Measurements from ENCODE around the gene TACR3. TPM values are rescaled to one million over a fixed set of nuclear protein-coding genes. Genes with fewer than 3 reads are reported as not detected.
"Not testable (repeated sequence)": the region's sequence is repeated elsewhere in the genome, so short reads cannot be mapped to it uniquely, and the experiment has no call there.

TACR3 gene, protein sequence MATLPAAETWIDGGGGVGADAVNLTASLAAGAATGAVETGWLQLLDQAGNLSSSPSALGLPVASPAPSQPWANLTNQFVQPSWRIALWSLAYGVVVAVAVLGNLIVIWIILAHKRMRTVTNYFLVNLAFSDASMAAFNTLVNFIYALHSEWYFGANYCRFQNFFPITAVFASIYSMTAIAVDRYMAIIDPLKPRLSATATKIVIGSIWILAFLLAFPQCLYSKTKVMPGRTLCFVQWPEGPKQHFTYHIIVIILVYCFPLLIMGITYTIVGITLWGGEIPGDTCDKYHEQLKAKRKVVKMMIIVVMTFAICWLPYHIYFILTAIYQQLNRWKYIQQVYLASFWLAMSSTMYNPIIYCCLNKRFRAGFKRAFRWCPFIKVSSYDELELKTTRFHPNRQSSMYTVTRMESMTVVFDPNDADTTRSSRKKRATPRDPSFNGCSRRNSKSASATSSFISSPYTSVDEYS
- total RNA-seq (2012; rRNA removed) = under 0.01 TPM in 1 of 2 replicates, not detected in the other

DNA sequence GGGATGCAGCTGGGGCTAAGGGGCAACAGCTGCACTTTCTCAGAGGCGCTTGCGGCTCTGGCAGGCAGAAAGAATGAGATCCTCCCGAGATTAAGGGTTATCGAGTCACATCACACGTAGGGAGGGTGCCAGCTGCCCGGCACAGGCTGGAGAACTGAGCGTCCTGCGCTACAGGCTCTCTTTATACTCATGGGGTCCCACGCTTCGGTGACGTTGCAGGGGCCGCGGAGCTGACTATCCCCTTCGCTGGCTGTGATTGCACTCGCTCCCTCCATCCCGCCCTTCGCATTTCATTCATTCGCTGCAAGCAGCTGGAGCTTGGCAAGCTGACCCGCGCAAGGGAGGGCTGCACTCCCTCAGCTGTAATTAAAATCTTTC is at the start of gene TACR3:
Gene TACR3, minus strand, starts transcription at position 156 of the 378 bp plus-strand sequence. CDS start 310 bp downstream, outside the sequence.
- Histone ChIP-seq H3K4me3 (ENCODE audit: low read length) (peak within 1 kb of the TSS; percentile 70), H3K27me3 (ENCODE audit: control insufficient read depth, insufficient read depth, low read length) (peaks cover 5% of the 10 kb centered on the region), H3K9me3 (replicated peaks; ENCODE audit: low read length) (no peaks in the 10 kb centered on the region), H3K36me3 (ENCODE audit: insufficient read depth, low read length) (no peaks in the 10 kb centered on the region), H3K4me2 (ENCODE audit: low read length) (peak within 1 kb of the TSS; percentile 92), H3K4me1 (ENCODE audit: control insufficient read depth, insufficient read depth, low read length) (no peaks in the 10 kb centered on the region), H3K9ac (ENCODE audit: low read depth, low read length) (no peak within 1 kb of the TSS)

DNA sequence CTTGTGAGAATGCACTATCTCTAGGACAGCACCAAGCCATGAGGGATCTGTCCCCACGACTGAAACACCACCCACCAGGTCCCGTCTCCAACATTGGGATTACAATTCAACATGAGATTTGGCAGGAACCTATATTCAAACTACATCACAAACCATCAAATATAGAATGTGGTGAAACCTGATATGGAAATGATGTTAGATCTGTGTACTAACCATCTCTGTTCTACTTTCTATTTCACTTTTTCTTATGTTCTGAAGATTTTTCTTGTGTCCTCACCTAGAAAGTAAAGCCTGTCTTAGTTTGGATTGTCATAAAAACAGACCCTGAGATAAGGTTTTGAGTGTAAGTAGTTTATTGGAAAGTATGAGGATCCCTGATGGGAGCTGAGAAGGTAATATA is 37.8 kb upstream of the TACR3 start:
- Histone ChIP-seq H3K36me3 (ENCODE audit: insufficient read depth, low read length) (no peaks in the 10 kb centered on the region), H3K9me3 (replicated peaks; ENCODE audit: low read length) (no peaks in the 10 kb centered on the region)

GRCh38 chr4:103756741-103757140 is 37.0 kb upstream of the TACR3 start:
- Histone ChIP-seq H3K9me3 (replicated peaks; ENCODE audit: low read length) (no peaks in the 10 kb centered on the region), H3K4me3 (ENCODE audit: low read length) (no peak overlapping the region), H3K9ac (ENCODE audit: low read depth, low read length) (no peak overlapping the region), H3K36me3 (ENCODE audit: insufficient read depth, low read length) (no peaks in the 10 kb centered on the region), H3K4me2 (ENCODE audit: low read length) (no peak overlapping the region), H3K27me3 (ENCODE audit: control insufficient read depth, insufficient read depth, low read length) (no peaks in the 10 kb centered on the region), H3K4me1 (ENCODE audit: control insufficient read depth, insufficient read depth, low read length) (peaks cover 9% of the 10 kb centered on the region)

More for the DNA sequence above, 37.8 kb upstream of the TACR3 start:
- Histone ChIP-seq H3K4me3 (ENCODE audit: low read length) (no peak overlapping the region), H3K4me1 (ENCODE audit: control insufficient read depth, insufficient read depth, low read length) (peaks cover 9% of the 10 kb centered on the region), H3K4me2 (ENCODE audit: low read length) (no peak overlapping the region), H3K9ac (ENCODE audit: low read depth, low read length) (no peak overlapping the region), H3K27me3 (ENCODE audit: control insufficient read depth, insufficient read depth, low read length) (no peaks in the 10 kb centered on the region)

- Histone ChIP-seq H3K4me1 (ENCODE audit: control insufficient read depth, insufficient read depth, low read length) (peaks cover 9% of the 10 kb centered on the region), H3K9me3 (replicated peaks; ENCODE audit: low read length) (no peaks in the 10 kb centered on the region), H3K27me3 (ENCODE audit: control insufficient read depth, insufficient read depth, low read length) (no peaks in the 10 kb centered on the region), H3K4me2 (ENCODE audit: low read length) (no peak overlapping the region), H3K4me3 (ENCODE audit: low read length) (no peak overlapping the region), H3K9ac (ENCODE audit: low read depth, low read length) (no peak overlapping the region), H3K36me3 (ENCODE audit: insufficient read depth, low read length) (no peaks in the 10 kb centered on the region)
Measured at GRCh38 chr4:103754844-103755243, 35.1 kb upstream of the TACR3 start.

- H3K4me2 ChIP-seq (ENCODE audit: low read length) = no peak overlapping the region
- no peaks in the 10 kb centered on the region for H3K9me3 ChIP-seq (replicated peaks; ENCODE audit: low read length)
- peaks cover 13% of the 10 kb centered on the region for H3K4me1 ChIP-seq (ENCODE audit: control insufficient read depth, insufficient read depth, low read length)
- H3K36me3 ChIP-seq (ENCODE audit: insufficient read depth, low read length) = no peaks in the 10 kb centered on the region
- no peak overlapping the region for H3K9ac ChIP-seq (ENCODE audit: low read depth, low read length)
- H3K27me3 ChIP-seq (ENCODE audit: control insufficient read depth, insufficient read depth, low read length) = no peaks in the 10 kb centered on the region
- no peak overlapping the region for H3K4me3 ChIP-seq (ENCODE audit: low read length)
Measured at GRCh38 chr4:103753868-103754653, 34.3 kb upstream of the TACR3 start.

DNA sequence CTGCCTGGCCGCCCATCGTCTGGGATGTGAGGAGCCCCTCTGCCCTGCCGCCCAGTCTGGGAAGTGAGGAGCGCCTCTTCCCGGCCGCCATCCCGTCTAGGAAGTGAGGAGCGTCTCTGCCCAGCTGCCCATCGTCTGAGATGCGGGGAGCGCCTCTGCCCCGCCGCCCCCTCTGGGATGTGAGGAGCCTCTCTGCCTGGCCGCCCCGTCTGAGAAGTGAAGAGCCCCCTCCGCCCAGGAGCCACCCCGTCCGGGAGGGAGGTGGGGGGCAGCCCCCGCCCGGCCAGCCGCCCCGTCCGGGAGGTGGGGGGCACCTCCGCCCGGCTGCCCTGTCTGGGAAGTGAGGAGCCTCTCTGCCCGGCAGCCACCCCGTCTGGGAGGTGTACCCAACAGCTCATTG is 3.4 kb upstream of the TACR3 start:
- H3K4me3 ChIP-seq (ENCODE audit: low read length); H3K4me1 ChIP-seq (ENCODE audit: control insufficient read depth, insufficient read depth, low read length); H3K36me3 ChIP-seq (ENCODE audit: insufficient read depth, low read length); H3K9ac ChIP-seq (ENCODE audit: low read depth, low read length); H3K4me2 ChIP-seq (ENCODE audit: low read length); H3K27me3 ChIP-seq (ENCODE audit: control insufficient read depth, insufficient read depth, low read length); H3K9me3 ChIP-seq (replicated peaks; ENCODE audit: low read length): not testable (repeated sequence)

- Histone ChIP-seq H3K4me1 (ENCODE audit: control insufficient read depth, insufficient read depth, low read length) (no peaks in the 10 kb centered on the region), H3K4me2 (ENCODE audit: low read length) (no peak overlapping the region), H3K9me3 (replicated peaks; ENCODE audit: low read length) (no peaks in the 10 kb centered on the region), H3K27me3 (ENCODE audit: control insufficient read depth, insufficient read depth, low read length) (peaks cover 5% of the 10 kb centered on the region), H3K36me3 (ENCODE audit: insufficient read depth, low read length) (no peaks in the 10 kb centered on the region), H3K9ac (ENCODE audit: low read depth, low read length) (no peak overlapping the region), H3K4me3 (ENCODE audit: low read length) (no peak overlapping the region)
Measured at GRCh38 chr4:103721251-103721650, 1.5 kb upstream of the TACR3 start.

- no peaks in the 10 kb centered on the region for H3K9me3 ChIP-seq (replicated peaks; ENCODE audit: low read length)
- H3K4me3 ChIP-seq (ENCODE audit: low read length) = no peak overlapping the region
- no peaks in the 10 kb centered on the region for H3K36me3 ChIP-seq (ENCODE audit: insufficient read depth, low read length)
- H3K9ac ChIP-seq (ENCODE audit: low read depth, low read length) = no peak overlapping the region
- peaks cover 5% of the 10 kb centered on the region for H3K27me3 ChIP-seq (ENCODE audit: control insufficient read depth, insufficient read depth, low read length)
- no peaks in the 10 kb centered on the region for H3K4me1 ChIP-seq (ENCODE audit: control insufficient read depth, insufficient read depth, low read length)
- H3K4me2 ChIP-seq (ENCODE audit: low read length) = peak overlapping the region; percentile 92
Measured at GRCh38 chr4:103720661-103721060, 876 bp upstream of the TACR3 start.

DNA sequence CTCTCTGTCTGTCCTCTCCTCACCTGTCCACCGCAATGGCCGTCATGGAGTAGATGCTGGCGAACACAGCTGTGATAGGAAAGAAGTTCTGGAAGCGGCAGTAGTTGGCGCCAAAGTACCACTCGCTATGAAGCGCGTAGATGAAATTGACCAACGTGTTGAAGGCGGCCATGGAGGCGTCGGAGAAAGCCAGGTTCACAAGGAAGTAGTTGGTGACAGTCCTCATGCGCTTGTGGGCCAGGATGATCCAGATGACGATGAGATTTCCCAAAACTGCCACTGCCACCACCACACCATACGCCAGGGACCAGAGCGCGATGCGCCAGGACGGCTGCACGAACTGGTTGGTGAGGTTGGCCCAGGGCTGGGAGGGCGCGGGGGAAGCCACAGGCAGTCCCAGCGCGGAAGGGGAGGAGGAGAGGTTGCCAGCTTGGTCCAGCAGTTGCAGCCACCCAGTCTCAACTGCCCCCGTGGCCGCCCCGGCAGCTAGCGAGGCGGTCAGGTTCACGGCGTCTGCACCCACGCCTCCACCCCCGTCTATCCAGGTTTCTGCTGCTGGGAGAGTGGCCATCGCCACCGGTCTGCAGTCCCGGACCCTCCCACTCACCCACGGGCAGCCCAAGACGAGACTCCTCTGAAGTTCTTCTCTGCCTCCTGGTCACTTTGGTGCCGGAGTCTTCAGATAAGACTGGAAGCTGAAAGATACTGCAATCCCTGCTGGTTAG is 518 bp downstream of the TACR3 start:
- no peaks in the 10 kb centered on the region for H3K4me1 ChIP-seq (ENCODE audit: control insufficient read depth, insufficient read depth, low read length)
- H3K4me3 ChIP-seq (ENCODE audit: low read length) = peak overlapping the region; percentile 70
- H3K9ac ChIP-seq (ENCODE audit: low read depth, low read length) = no peak overlapping the region
- no peaks in the 10 kb centered on the region for H3K36me3 ChIP-seq (ENCODE audit: insufficient read depth, low read length)
- H3K9me3 ChIP-seq (replicated peaks; ENCODE audit: low read length) = no peaks in the 10 kb centered on the region
- peak overlapping the region; percentile 92 for H3K4me2 ChIP-seq (ENCODE audit: low read length)
- H3K27me3 ChIP-seq (ENCODE audit: control insufficient read depth, insufficient read depth, low read length) = peaks cover 5% of the 10 kb centered on the region

GRCh38 chr4:103692615-103693014 is 27.2 kb downstream of the TACR3 start:
- Histone ChIP-seq H3K4me1 (ENCODE audit: control insufficient read depth, insufficient read depth, low read length) (no peaks in the 10 kb centered on the region), H3K9ac (ENCODE audit: low read depth, low read length) (no peak overlapping the region), H3K27me3 (ENCODE audit: control insufficient read depth, insufficient read depth, low read length) (no peaks in the 10 kb centered on the region), H3K36me3 (ENCODE audit: insufficient read depth, low read length) (no peaks in the 10 kb centered on the region), H3K4me3 (ENCODE audit: low read length) (no peak overlapping the region), H3K4me2 (ENCODE audit: low read length) (no peak overlapping the region), H3K9me3 (replicated peaks; ENCODE audit: low read length) (no peaks in the 10 kb centered on the region)

DNA sequence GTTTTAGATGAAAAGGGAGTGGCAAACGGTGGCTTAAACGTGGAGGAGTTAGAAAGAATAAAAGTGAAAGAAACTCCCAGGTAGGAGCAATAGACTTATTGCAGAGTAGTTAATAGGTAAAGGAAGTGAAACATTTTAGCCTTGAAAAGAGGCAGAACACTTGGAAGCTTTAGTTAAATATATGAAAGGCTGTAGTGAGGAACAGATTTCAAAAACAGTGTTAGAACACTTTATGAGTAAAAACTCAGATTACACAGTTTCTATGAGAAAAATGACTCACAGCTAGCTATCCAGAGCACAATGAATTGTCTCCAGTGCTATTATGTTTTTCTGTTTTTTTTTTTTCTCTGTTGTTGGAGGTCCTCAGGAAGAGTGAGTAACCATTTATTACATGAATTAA is 45.8 kb downstream of the TACR3 start:
- no peaks in the 10 kb centered on the region for H3K36me3 ChIP-seq (ENCODE audit: insufficient read depth, low read length)
- no peak overlapping the region for H3K4me2 ChIP-seq (ENCODE audit: low read length)
- H3K27me3 ChIP-seq (ENCODE audit: control insufficient read depth, insufficient read depth, low read length) = no peaks in the 10 kb centered on the region

More for the DNA sequence above, 45.8 kb downstream of the TACR3 start:
- peaks cover 6% of the 10 kb centered on the region for H3K4me1 ChIP-seq (ENCODE audit: control insufficient read depth, insufficient read depth, low read length)
- H3K9me3 ChIP-seq (replicated peaks; ENCODE audit: low read length) = no peaks in the 10 kb centered on the region
- H3K9ac ChIP-seq (ENCODE audit: low read depth, low read length) = no peak overlapping the region
- H3K4me3 ChIP-seq (ENCODE audit: low read length) = no peak overlapping the region
